IMR-90 (cell line): ENCODE data around the gene RHBDL3.

Experiments used
- CEBPB ChIP-seq: IDR thresholded peaks from 2 replicates; pipeline ENCODE4 v1.6.1; 2012; ENCODE audit warnings: low read depth, low read length, improper control_type of control experiment
- MAZ ChIP-seq: IDR thresholded peaks from 2 replicates; pipeline ENCODE4 v1.6.1; 2012; ENCODE audit warnings: low read depth, mild to moderate bottlenecking, low read length, improper control_type of control experiment, moderate library complexity, borderline replicate concordance
- MXI1 ChIP-seq: IDR thresholded peaks from 2 replicates; pipeline ENCODE4 v1.6.1; 2012; ENCODE audit warnings: low read depth, mild to moderate bottlenecking, low read length, moderate library complexity, borderline replicate concordance
- NFE2L2 ChIP-seq: fragments of 150-350 bp; IDR thresholded peaks from 2 replicates; pipeline ENCODE4 v1.6.1; 2016; ENCODE audit warnings: low read depth, mild to moderate bottlenecking, low read length
- POLR2A ChIP-seq: IDR thresholded peaks from 2 replicates; pipeline ENCODE4 v1.6.1; 2012; ENCODE audit warnings: mild to moderate bottlenecking, low read depth, low read length
- RFX5 ChIP-seq: IDR thresholded peaks from 2 replicates; pipeline ENCODE4 v1.8.0; 2012; ENCODE audit warnings: low read depth, mild to moderate bottlenecking, low read length, moderate library complexity
- SMC3 ChIP-seq: fragments of 150-350 bp; IDR thresholded peaks from 2 replicates; pipeline ENCODE4 v1.6.1; 2016; ENCODE audit warnings: low read depth, mild to moderate bottlenecking, antibody characterized with exemption, low read length, moderate library complexity
- TF ChIP-seq, protein P1 (sequence below): conservative IDR thresholded peaks from 2 replicates; pipeline ENCODE4 v1.5.1; 2012; ENCODE audit warnings: mild to moderate bottlenecking, low read depth, low read length, improper control_type of control experiment
- TF ChIP-seq, protein P2 (sequence below): fragments of 150-350 bp; IDR thresholded peaks from 2 replicates; pipeline ENCODE4 v1.6.1; 2017; ENCODE audit warnings: mild to moderate bottlenecking, antibody characterized with exemption, low read length, low read depth

DNA sequence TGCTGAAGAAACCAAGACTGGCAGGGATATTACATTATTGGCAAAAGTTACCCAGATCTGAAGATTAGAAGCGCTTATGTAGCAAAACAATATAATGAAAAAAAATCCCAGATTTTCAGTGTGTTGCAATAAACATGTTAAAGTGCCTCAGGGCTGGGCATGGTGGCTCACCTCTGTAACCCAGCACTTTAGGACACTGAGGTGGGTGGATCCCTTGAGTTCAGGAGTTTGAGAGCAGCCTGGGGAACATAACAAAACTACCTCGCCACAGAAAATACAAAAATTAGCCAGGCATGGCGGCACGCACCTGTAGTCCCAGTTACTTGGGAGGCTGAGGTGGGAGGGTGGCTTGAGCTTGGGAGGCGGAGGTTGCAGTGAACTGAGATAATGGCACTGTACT is 91.1 kb downstream of the RHBDL3 start:
- TF ChIP-seq NFE2L2, result no peak
- no peak for TF ChIP-seq RFX5
- TF ChIP-seq, protein P1, sequence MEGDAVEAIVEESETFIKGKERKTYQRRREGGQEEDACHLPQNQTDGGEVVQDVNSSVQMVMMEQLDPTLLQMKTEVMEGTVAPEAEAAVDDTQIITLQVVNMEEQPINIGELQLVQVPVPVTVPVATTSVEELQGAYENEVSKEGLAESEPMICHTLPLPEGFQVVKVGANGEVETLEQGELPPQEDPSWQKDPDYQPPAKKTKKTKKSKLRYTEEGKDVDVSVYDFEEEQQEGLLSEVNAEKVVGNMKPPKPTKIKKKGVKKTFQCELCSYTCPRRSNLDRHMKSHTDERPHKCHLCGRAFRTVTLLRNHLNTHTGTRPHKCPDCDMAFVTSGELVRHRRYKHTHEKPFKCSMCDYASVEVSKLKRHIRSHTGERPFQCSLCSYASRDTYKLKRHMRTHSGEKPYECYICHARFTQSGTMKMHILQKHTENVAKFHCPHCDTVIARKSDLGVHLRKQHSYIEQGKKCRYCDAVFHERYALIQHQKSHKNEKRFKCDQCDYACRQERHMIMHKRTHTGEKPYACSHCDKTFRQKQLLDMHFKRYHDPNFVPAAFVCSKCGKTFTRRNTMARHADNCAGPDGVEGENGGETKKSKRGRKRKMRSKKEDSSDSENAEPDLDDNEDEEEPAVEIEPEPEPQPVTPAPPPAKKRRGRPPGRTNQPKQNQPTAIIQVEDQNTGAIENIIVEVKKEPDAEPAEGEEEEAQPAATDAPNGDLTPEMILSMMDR, result no peak
- no peak for TF ChIP-seq SMC3
- no peak for TF ChIP-seq MAZ
- TF ChIP-seq, protein P2, sequence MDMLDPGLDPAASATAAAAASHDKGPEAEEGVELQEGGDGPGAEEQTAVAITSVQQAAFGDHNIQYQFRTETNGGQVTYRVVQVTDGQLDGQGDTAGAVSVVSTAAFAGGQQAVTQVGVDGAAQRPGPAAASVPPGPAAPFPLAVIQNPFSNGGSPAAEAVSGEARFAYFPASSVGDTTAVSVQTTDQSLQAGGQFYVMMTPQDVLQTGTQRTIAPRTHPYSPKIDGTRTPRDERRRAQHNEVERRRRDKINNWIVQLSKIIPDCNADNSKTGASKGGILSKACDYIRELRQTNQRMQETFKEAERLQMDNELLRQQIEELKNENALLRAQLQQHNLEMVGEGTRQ, result no peak
- TF ChIP-seq POLR2A, result no peak
- no peak for TF ChIP-seq CEBPB
- no peak for TF ChIP-seq MXI1
